Measurements from ENCODE around the gene GNG8.
A peak's percentile ranks its signal among the peaks of the same experiment; 100 is the strongest.

GNG8 gene

GRCh38 chr19:46644720-46645119 is 8.7 kb upstream of the GNG8 start:
- H3K4me3 ChIP-seq (ENCODE audit: low read depth in 1 of 2, low read length in 2 of 2): no peak overlapping the region
- H3K9me3 ChIP-seq (ENCODE audit: control insufficient read depth in 1 of 2, low read length in 2 of 2): no peaks in the 10 kb centered on the region
- H3K9ac ChIP-seq (ENCODE audit: low read depth in 1 of 2, low read length in 2 of 2): no peak overlapping the region
- H3K36me3 ChIP-seq (ENCODE audit: control insufficient read depth in 1 of 2, insufficient read depth in 2 of 2, low read length in 2 of 2): no peaks in the 10 kb centered on the region
- H3K27ac ChIP-seq (ENCODE audit: low read depth, low read length): no peak overlapping the region
- peaks cover 16 to 28% of the 10 kb centered on the region in 2 donors for H3K27me3 ChIP-seq (ENCODE audit: control insufficient read depth in 1 of 2, insufficient read depth in 2 of 2, low read length in 2 of 2)
- H3K4me1 ChIP-seq (ENCODE audit: control insufficient read depth in 1 of 2, insufficient read depth in 2 of 2, low read length in 2 of 2): peaks cover 1 to 2% of the 10 kb centered on the region in 2 donors

GRCh38 chr19:46640656-46641055 is 4.7 kb upstream of the GNG8 start:
- no peaks in the 10 kb centered on the region for H3K9me3 ChIP-seq (ENCODE audit: control insufficient read depth in 1 of 2, low read length in 2 of 2)
- H3K4me3 ChIP-seq (ENCODE audit: low read depth in 1 of 2, low read length in 2 of 2): no peak overlapping the region
- H3K27ac ChIP-seq (ENCODE audit: low read depth, low read length): no peak overlapping the region
- H3K36me3 ChIP-seq (ENCODE audit: control insufficient read depth in 1 of 2, insufficient read depth in 2 of 2, low read length in 2 of 2): no peaks in the 10 kb centered on the region
- peaks cover 7 to 19% of the 10 kb centered on the region in 2 donors for H3K4me1 ChIP-seq (ENCODE audit: control insufficient read depth in 1 of 2, insufficient read depth in 2 of 2, low read length in 2 of 2)
- peaks cover 32 to 36% of the 10 kb centered on the region in 2 donors for H3K27me3 ChIP-seq (ENCODE audit: control insufficient read depth in 1 of 2, insufficient read depth in 2 of 2, low read length in 2 of 2)
- no peak overlapping the region for H3K9ac ChIP-seq (ENCODE audit: low read depth in 1 of 2, low read length in 2 of 2)

- H3K27me3 ChIP-seq (ENCODE audit: control insufficient read depth in 1 of 2, insufficient read depth in 2 of 2, low read length in 2 of 2): peaks cover 32 to 39% of the 10 kb centered on the region in 2 donors
- H3K4me1 ChIP-seq (ENCODE audit: control insufficient read depth in 1 of 2, insufficient read depth in 2 of 2, low read length in 2 of 2): peaks cover 9 to 19% of the 10 kb centered on the region in 2 donors
- H3K4me3 ChIP-seq (ENCODE audit: low read depth in 1 of 2, low read length in 2 of 2): peak overlapping the region; percentile 42 to 49
- H3K36me3 ChIP-seq (ENCODE audit: control insufficient read depth in 1 of 2, insufficient read depth in 2 of 2, low read length in 2 of 2): no peaks in the 10 kb centered on the region
- H3K9ac ChIP-seq (ENCODE audit: low read depth in 1 of 2, low read length in 2 of 2): peak overlapping the region in 1 of 2 donors; percentile 44
- H3K27ac ChIP-seq (ENCODE audit: low read depth, low read length): peak overlapping the region; percentile 20
- H3K9me3 ChIP-seq (ENCODE audit: control insufficient read depth in 1 of 2, low read length in 2 of 2): no peaks in the 10 kb centered on the region
These were observed 3.6 kb upstream of the GNG8 start for GRCh38 chr19:46639358-46640182.

GRCh38 chr19:46637224-46637623 is 1.2 kb upstream of the GNG8 start:
- Histone ChIP-seq H3K27ac (ENCODE audit: low read depth, low read length) (no peak overlapping the region), H3K27me3 (ENCODE audit: control insufficient read depth in 1 of 2, insufficient read depth in 2 of 2, low read length in 2 of 2) (peaks cover 43 to 47% of the 10 kb centered on the region in 2 donors)

GRCh38 chr19:46634656-46635218 is 1.3 kb downstream of the GNG8 start:
- Histone ChIP-seq H3K4me3 (ENCODE audit: low read depth in 1 of 2, low read length in 2 of 2) (no peak overlapping the region), H3K9me3 (ENCODE audit: control insufficient read depth in 1 of 2, low read length in 2 of 2) (no peaks in the 10 kb centered on the region), H3K27ac (ENCODE audit: low read depth, low read length) (no peak overlapping the region), H3K4me1 (ENCODE audit: control insufficient read depth in 1 of 2, insufficient read depth in 2 of 2, low read length in 2 of 2) (peaks cover 21 to 27% of the 10 kb centered on the region in 2 donors), H3K9ac (ENCODE audit: low read depth in 1 of 2, low read length in 2 of 2) (no peak overlapping the region), H3K27me3 (ENCODE audit: control insufficient read depth in 1 of 2, insufficient read depth in 2 of 2, low read length in 2 of 2) (peaks cover 45 to 50% of the 10 kb centered on the region in 2 donors), H3K36me3 (ENCODE audit: control insufficient read depth in 1 of 2, insufficient read depth in 2 of 2, low read length in 2 of 2) (no peaks in the 10 kb centered on the region)

More at GRCh38 chr19:46637224-46637623, 1.2 kb upstream of the GNG8 start:
- H3K36me3 ChIP-seq (ENCODE audit: control insufficient read depth in 1 of 2, insufficient read depth in 2 of 2, low read length in 2 of 2): no peaks in the 10 kb centered on the region
- H3K4me3 ChIP-seq (ENCODE audit: low read depth in 1 of 2, low read length in 2 of 2): no peak overlapping the region
- H3K9ac ChIP-seq (ENCODE audit: low read depth in 1 of 2, low read length in 2 of 2): no peak overlapping the region
- H3K4me1 ChIP-seq (ENCODE audit: control insufficient read depth in 1 of 2, insufficient read depth in 2 of 2, low read length in 2 of 2): peaks cover 22 to 28% of the 10 kb centered on the region in 2 donors
- H3K9me3 ChIP-seq (ENCODE audit: control insufficient read depth in 1 of 2, low read length in 2 of 2): no peaks in the 10 kb centered on the region

GRCh38 chr19:46634045-46634655 is 1.9 kb downstream of the GNG8 start:
- Histone ChIP-seq H3K4me3 (ENCODE audit: low read depth in 1 of 2, low read length in 2 of 2) (peak overlapping the region; percentile 59 to 65), H3K9ac (ENCODE audit: low read depth in 1 of 2, low read length in 2 of 2) (peak overlapping the region; percentile 14 to 30), H3K27me3 (ENCODE audit: control insufficient read depth in 1 of 2, insufficient read depth in 2 of 2, low read length in 2 of 2) (peaks cover 40 to 45% of the 10 kb centered on the region in 2 donors), H3K4me1 (ENCODE audit: control insufficient read depth in 1 of 2, insufficient read depth in 2 of 2, low read length in 2 of 2) (peaks cover 15 to 21% of the 10 kb centered on the region in 2 donors), H3K9me3 (ENCODE audit: control insufficient read depth in 1 of 2, low read length in 2 of 2) (no peaks in the 10 kb centered on the region), H3K36me3 (ENCODE audit: control insufficient read depth in 1 of 2, insufficient read depth in 2 of 2, low read length in 2 of 2) (no peaks in the 10 kb centered on the region), H3K27ac (ENCODE audit: low read depth, low read length) (no peak overlapping the region)

GRCh38 chr19:46633130-46633529 is 2.9 kb downstream of the GNG8 start:
- peaks cover 11 to 15% of the 10 kb centered on the region in 2 donors for H3K4me1 ChIP-seq (ENCODE audit: control insufficient read depth in 1 of 2, insufficient read depth in 2 of 2, low read length in 2 of 2)
- H3K4me3 ChIP-seq (ENCODE audit: low read depth in 1 of 2, low read length in 2 of 2): peak overlapping the region in 1 of 2 donors; percentile 65
- H3K27ac ChIP-seq (ENCODE audit: low read depth, low read length): no peak overlapping the region
- no peak overlapping the region for H3K9ac ChIP-seq (ENCODE audit: low read depth in 1 of 2, low read length in 2 of 2)
- H3K36me3 ChIP-seq (ENCODE audit: control insufficient read depth in 1 of 2, insufficient read depth in 2 of 2, low read length in 2 of 2): no peaks in the 10 kb centered on the region
- H3K9me3 ChIP-seq (ENCODE audit: control insufficient read depth in 1 of 2, low read length in 2 of 2): no peaks in the 10 kb centered on the region
- H3K27me3 ChIP-seq (ENCODE audit: control insufficient read depth in 1 of 2, insufficient read depth in 2 of 2, low read length in 2 of 2): peaks cover 36 to 41% of the 10 kb centered on the region in 2 donors

- Histone ChIP-seq H3K27me3 (ENCODE audit: control insufficient read depth in 1 of 2, insufficient read depth in 2 of 2, low read length in 2 of 2) (peaks cover 24 to 27% of the 10 kb centered on the region in 2 donors), H3K9me3 (ENCODE audit: control insufficient read depth in 1 of 2, low read length in 2 of 2) (no peaks in the 10 kb centered on the region), H3K36me3 (ENCODE audit: control insufficient read depth in 1 of 2, insufficient read depth in 2 of 2, low read length in 2 of 2) (no peaks in the 10 kb centered on the region), H3K4me1 (ENCODE audit: control insufficient read depth in 1 of 2, insufficient read depth in 2 of 2, low read length in 2 of 2) (peaks cover 10 to 15% of the 10 kb centered on the region in 2 donors), H3K9ac (ENCODE audit: low read depth in 1 of 2, low read length in 2 of 2) (no peak overlapping the region), H3K4me3 (ENCODE audit: low read depth in 1 of 2, low read length in 2 of 2) (no peak overlapping the region), H3K27ac (ENCODE audit: low read depth, low read length) (no peak overlapping the region)
These were observed 4.5 kb downstream of the GNG8 start for GRCh38 chr19:46631481-46631880.

- peaks cover 18 to 23% of the 10 kb centered on the region in 2 donors for H3K27me3 ChIP-seq (ENCODE audit: control insufficient read depth in 1 of 2, insufficient read depth in 2 of 2, low read length in 2 of 2)
- no peak overlapping the region for H3K27ac ChIP-seq (ENCODE audit: low read depth, low read length)
- H3K36me3 ChIP-seq (ENCODE audit: control insufficient read depth in 1 of 2, insufficient read depth in 2 of 2, low read length in 2 of 2): no peaks in the 10 kb centered on the region
- H3K4me3 ChIP-seq (ENCODE audit: low read depth in 1 of 2, low read length in 2 of 2): no peak overlapping the region
- H3K9ac ChIP-seq (ENCODE audit: low read depth in 1 of 2, low read length in 2 of 2): no peak overlapping the region
- H3K9me3 ChIP-seq (ENCODE audit: control insufficient read depth in 1 of 2, low read length in 2 of 2): no peaks in the 10 kb centered on the region
- H3K4me1 ChIP-seq (ENCODE audit: control insufficient read depth in 1 of 2, insufficient read depth in 2 of 2, low read length in 2 of 2): peaks cover 11 to 16% of the 10 kb centered on the region in 2 donors
These were observed 5.3 kb downstream of the GNG8 start for GRCh38 chr19:46630586-46631205.

Data from duodenal mucosa (tissue), 2 donors.